NCI-H69 (cell line): ENCODE data around the gene UBE2D2.
"Not testable (repeated sequence)": the region's sequence is repeated elsewhere in the genome, so short reads cannot be mapped to it uniquely, and the experiment has no call there.

Source experiments
- DNase-seq: peaks from one replicate; lab custom pipeline; 2025; lab: John Stamatoyannopoulos, UW

Gene UBE2D2

GRCh38 chr5:139584137-139584536 is 23.0 kb downstream of the UBE2D2 start:
- no peak for DNase-seq

- not testable (repeated sequence) for DNase-seq
Observed at GRCh38 chr5:139588116-139588515, 27.0 kb downstream of the UBE2D2 start.

GRCh38 chr5:139588962-139589361 is 27.8 kb downstream of the UBE2D2 start:
- no peak for DNase-seq

- no peak for DNase-seq
Observed at GRCh38 chr5:139592289-139592688, 31.1 kb downstream of the UBE2D2 start.

GRCh38 chr5:139593076-139593475 is 31.9 kb downstream of the UBE2D2 start:
- not testable (repeated sequence) for DNase-seq

GRCh38 chr5:139593716-139594319 is 32.7 kb downstream of the UBE2D2 start:
- DNase-seq: no peak

GRCh38 chr5:139597134-139597533 is 36.0 kb downstream of the UBE2D2 start:
- no peak for DNase-seq

GRCh38 chr5:139598601-139598965 is 37.4 kb downstream of the UBE2D2 start:
- not testable (repeated sequence) for DNase-seq

GRCh38 chr5:139600336-139600949 is 39.3 kb downstream of the UBE2D2 start:
- no peak for DNase-seq

- no peak for DNase-seq
Observed at GRCh38 chr5:139601429-139601828, 40.3 kb downstream of the UBE2D2 start.

- DNase-seq: not testable (repeated sequence)
Observed at GRCh38 chr5:139601948-139602347, 40.8 kb downstream of the UBE2D2 start.

- DNase-seq: no peak
Observed at GRCh38 chr5:139605887-139606286, 44.7 kb downstream of the UBE2D2 start.

- no peak for DNase-seq
Observed at GRCh38 chr5:139611703-139612584, 50.8 kb downstream of the UBE2D2 start.

- no peak for DNase-seq
Observed at GRCh38 chr5:139619861-139620260, 58.7 kb downstream of the UBE2D2 start.

GRCh38 chr5:139625398-139625797 is 64.3 kb downstream of the UBE2D2 start:
- DNase-seq: not testable (repeated sequence)

- no peak for DNase-seq
Observed at GRCh38 chr5:139630855-139631254, 69.7 kb downstream of the UBE2D2 start.

GRCh38 chr5:139631520-139632165 is 70.5 kb downstream of the UBE2D2 start:
- no peak for DNase-seq

- DNase-seq: peak; percentile 82
Observed at GRCh38 chr5:139633295-139634027, 72.3 kb downstream of the UBE2D2 start.

- DNase-seq: no peak
Observed at GRCh38 chr5:139634028-139634325, 72.8 kb downstream of the UBE2D2 start.

GRCh38 chr5:139634541-139634940 is 73.4 kb downstream of the UBE2D2 start:
- DNase-seq: no peak

GRCh38 chr5:139635191-139635590 is 74.1 kb downstream of the UBE2D2 start:
- no peak for DNase-seq

GRCh38 chr5:139635606-139636206 is 74.6 kb downstream of the UBE2D2 start:
- DNase-seq: peak; percentile 92
